Mucosa of rectum (tissue), 2 donors: ENCODE results near the gene UNC13B.
"Not testable (repeated sequence)": the region's sequence is repeated elsewhere in the genome, so short reads cannot be mapped to it uniquely, and the experiment has no call there.

Experiments used
- H3K27ac ChIP-seq, 2 donors: one replicate each; pipeline ENCODE4 v1.7.0; 2013; ENCODE audit warnings: inconsistent platforms in 2 of 2, low read depth in 2 of 2, low read length in 2 of 2
- H3K27me3 ChIP-seq, 2 donors: one replicate each; pipeline ENCODE4 v1.7.0; 2013; ENCODE audit warnings: low read length in 2 of 2; ENCODE audit not compliant: control insufficient read depth in 2 of 2, insufficient read depth in 2 of 2
- H3K36me3 ChIP-seq, 2 donors: one replicate each; pipeline ENCODE4 v1.7.0; 2013; ENCODE audit warnings: low read length in 2 of 2; ENCODE audit not compliant: control insufficient read depth in 2 of 2, insufficient read depth in 2 of 2
- H3K4me1 ChIP-seq, 2 donors: one replicate each; pipeline ENCODE4 v1.7.0; 2013; ENCODE audit warnings: low read length in 2 of 2, mild to moderate bottlenecking in 1 of 2; ENCODE audit not compliant: control insufficient read depth in 2 of 2, insufficient read depth in 2 of 2
- H3K4me3 ChIP-seq, 2 donors: one replicate each; pipeline ENCODE4 v1.7.0; 2013; ENCODE audit warnings: low read length in 2 of 2
- H3K9ac ChIP-seq, 2 donors: one replicate each; pipeline ENCODE4 v1.7.0; 2013; ENCODE audit warnings: low read length in 2 of 2, low read depth in 1 of 2, mild to moderate bottlenecking in 1 of 2
- H3K9me3 ChIP-seq, 2 donors: one replicate each; pipeline ENCODE4 v1.7.0; 2013; ENCODE audit warnings: low read length in 2 of 2; ENCODE audit not compliant: control insufficient read depth in 2 of 2
- donor health status: healthy.
- donor health status: Normal muscosa, but diverticular disease.

UNC13B gene

DNA sequence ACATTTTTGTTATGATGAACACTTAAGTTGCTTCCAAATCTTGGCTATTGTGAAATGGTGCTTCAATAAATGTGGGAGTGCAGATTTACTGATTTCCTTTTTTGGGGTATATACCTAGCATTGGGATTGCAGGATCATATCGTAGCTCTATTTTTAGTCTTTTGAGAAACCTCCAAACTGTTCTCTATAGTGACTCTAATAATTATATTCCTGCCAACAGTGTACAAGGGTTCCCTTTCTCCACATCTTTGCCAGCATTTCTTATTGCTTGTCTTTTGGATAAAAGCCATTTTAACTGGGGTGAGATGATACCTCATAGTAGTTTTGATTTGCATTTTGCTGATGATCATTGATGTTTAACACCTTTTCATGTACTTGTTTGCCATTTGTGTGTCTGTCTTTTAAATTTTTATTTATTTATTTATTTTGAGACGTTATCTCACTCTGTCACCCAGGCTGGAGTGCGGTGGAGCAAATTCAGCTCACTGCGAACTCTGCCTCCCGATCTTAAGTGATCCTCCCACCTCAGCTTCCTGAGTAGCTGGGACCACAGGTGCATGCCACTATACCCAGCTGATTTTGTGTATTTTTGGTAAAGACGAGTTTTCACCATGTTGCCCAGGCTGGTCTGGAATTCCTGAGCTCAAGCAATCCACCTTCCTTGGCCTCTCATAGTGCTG, 59.0 kb downstream of the UNC13B start:
- no peaks in the 10 kb centered on the region for H3K27me3 ChIP-seq
- H3K27ac ChIP-seq: no peak overlapping the region
- H3K4me1 ChIP-seq: no peaks in the 10 kb centered on the region
- no peaks in the 10 kb centered on the region for H3K36me3 ChIP-seq
- H3K4me3 ChIP-seq: no peak overlapping the region
- no peak overlapping the region for H3K9ac ChIP-seq
- H3K9me3 ChIP-seq: peaks cover 0 to 2% of the 10 kb centered on the region in 2 donors

DNA sequence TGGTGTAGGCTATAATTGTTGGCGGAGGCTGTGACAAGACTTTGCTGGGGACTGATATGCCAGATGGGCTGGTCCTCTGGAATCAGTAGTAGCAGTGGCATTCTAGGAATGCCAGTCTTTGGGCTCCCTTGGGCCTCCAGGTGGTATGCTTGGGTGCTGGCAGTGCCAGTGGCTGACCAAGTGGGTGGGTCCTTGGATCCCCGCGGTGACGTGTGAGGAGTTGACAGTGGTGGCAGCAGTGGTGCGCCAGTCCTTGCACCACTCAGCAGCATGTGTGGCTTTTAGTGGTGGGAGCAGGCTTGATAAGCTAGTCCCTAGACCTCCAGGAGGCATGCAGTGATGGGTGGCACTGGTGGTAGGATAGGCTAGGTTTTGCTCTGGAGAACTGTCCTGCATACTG, 63.9 kb downstream of the UNC13B start:
- H3K36me3 ChIP-seq: no peaks in the 10 kb centered on the region
- no peak overlapping the region for H3K9ac ChIP-seq
- no peaks in the 10 kb centered on the region for H3K27me3 ChIP-seq
- peaks cover 0 to 5% of the 10 kb centered on the region in 2 donors for H3K4me1 ChIP-seq
- H3K9me3 ChIP-seq: peaks cover 0 to 2% of the 10 kb centered on the region in 2 donors
- no peak overlapping the region for H3K27ac ChIP-seq
- no peak overlapping the region for H3K4me3 ChIP-seq

DNA sequence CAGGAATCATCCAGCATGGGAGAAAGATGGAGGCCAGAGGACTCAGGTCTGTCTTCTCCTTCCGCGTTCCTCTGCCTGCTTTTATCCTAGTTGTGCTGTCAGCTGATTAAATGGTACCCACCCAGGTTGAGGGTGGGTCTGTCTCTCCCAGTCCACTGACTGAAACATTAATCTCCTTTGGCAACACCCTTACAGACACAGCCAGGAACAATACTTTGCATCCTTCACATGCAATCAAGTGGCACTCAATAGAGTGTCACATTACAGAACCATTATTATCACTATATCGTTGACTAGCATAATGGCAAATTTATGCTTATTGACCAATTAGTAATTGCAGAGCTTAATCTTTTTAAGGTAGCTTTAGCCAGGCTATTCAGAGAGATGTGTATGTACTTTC, 64.8 kb downstream of the UNC13B start:
- no peak overlapping the region for H3K27ac ChIP-seq

GRCh38 chr9:35227284-35227683, 65.5 kb downstream of the UNC13B start:
- Histone ChIP-seq H3K36me3 (no peaks in the 10 kb centered on the region), H3K27ac (no peak overlapping the region), H3K9ac (no peak overlapping the region), H3K9me3 (peaks cover 0 to 2% of the 10 kb centered on the region in 2 donors), H3K4me1 (peaks cover 0 to 5% of the 10 kb centered on the region in 2 donors), H3K4me3 (no peak overlapping the region), H3K27me3 (no peaks in the 10 kb centered on the region)

More for the DNA sequence above, 64.8 kb downstream of the UNC13B start:
- Histone ChIP-seq H3K27me3 (no peaks in the 10 kb centered on the region), H3K9me3 (peaks cover 0 to 2% of the 10 kb centered on the region in 2 donors), H3K4me3 (no peak overlapping the region), H3K36me3 (no peaks in the 10 kb centered on the region), H3K9ac (no peak overlapping the region), H3K4me1 (peaks cover 0 to 5% of the 10 kb centered on the region in 2 donors)

- no peak overlapping the region for H3K27ac ChIP-seq
- H3K4me3 ChIP-seq: no peak overlapping the region
- H3K4me1 ChIP-seq: peaks cover 0 to 5% of the 10 kb centered on the region in 2 donors
- H3K36me3 ChIP-seq: no peaks in the 10 kb centered on the region
- no peak overlapping the region for H3K9ac ChIP-seq
- H3K27me3 ChIP-seq: no peaks in the 10 kb centered on the region
- H3K9me3 ChIP-seq: no peaks in the 10 kb centered on the region
Observed at GRCh38 chr9:35229066-35229778, 67.4 kb downstream of the UNC13B start.

GRCh38 chr9:35229779-35230143, 68.0 kb downstream of the UNC13B start:
- Histone ChIP-seq H3K9ac (no peak overlapping the region), H3K4me1 (peaks cover 0 to 5% of the 10 kb centered on the region in 2 donors), H3K4me3 (no peak overlapping the region), H3K27ac (no peak overlapping the region), H3K36me3 (no peaks in the 10 kb centered on the region), H3K27me3 (no peaks in the 10 kb centered on the region), H3K9me3 (no peaks in the 10 kb centered on the region)

DNA sequence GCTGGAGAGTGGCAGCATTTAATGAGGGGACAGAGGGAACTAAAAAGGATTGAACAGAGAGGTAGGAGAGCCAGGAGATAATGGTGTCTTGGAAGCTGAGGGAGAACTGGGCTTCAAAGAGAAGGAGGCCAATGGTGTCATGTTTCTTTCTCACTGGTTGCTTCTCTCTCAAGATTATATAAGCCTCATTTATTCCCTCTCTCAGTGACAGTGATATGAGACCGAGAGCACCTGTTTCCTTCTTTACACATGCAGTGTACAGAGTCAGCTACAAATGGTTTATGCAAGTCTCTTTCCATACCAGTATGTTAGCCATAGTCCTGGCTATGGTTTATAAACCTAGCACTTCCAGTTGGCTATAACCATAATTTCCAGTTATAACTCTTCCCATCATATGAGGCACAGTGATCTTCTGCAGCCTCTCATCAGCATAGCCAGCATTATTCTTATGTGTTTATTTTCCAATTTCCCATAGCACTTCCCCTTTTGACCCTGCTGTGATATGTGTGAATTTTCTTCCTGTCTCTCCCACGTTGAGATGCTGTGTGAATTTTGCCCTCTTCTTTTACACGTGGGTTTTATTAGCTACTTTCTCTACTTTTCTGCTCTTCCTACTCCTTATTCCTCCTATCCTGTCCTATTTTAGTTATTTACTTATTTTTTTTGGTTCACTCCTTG, 71.2 kb downstream of the UNC13B start:
- H3K4me1 ChIP-seq: peaks cover 8 to 20% of the 10 kb centered on the region in 2 donors
- H3K9me3 ChIP-seq: no peaks in the 10 kb centered on the region
- no peak overlapping the region for H3K4me3 ChIP-seq
- no peak overlapping the region for H3K9ac ChIP-seq
- no peaks in the 10 kb centered on the region for H3K36me3 ChIP-seq
- no peak overlapping the region for H3K27ac ChIP-seq
- no peaks in the 10 kb centered on the region for H3K27me3 ChIP-seq

DNA sequence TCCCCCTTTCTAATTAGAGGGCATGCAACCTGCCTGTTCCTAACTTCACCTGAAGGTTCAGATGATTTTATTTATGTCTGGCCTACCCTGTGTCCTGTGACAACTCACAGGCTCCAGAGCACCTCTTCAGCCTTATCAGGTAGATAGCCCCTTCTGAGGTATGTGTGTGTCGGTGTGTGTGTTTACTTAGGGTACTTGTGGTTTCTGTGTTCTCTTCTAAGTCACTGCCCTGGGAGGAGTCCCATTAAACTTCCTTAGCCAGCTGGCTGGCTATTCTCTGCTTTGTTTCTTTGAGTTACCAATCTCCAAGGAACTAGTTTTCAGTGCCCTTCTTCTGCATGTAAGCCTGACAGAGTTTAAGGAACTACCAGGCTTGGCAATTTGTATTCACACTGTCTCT, 74.9 kb downstream of the UNC13B start:
- Histone ChIP-seq H3K27me3 (no peaks in the 10 kb centered on the region), H3K4me3 (peak overlapping the region in 1 of 2 donors; percentile 62), H3K9me3 (no peaks in the 10 kb centered on the region), H3K4me1 (peaks cover 8 to 15% of the 10 kb centered on the region in 2 donors), H3K27ac (peak overlapping the region; percentile 77 to 84), H3K36me3 (no peaks in the 10 kb centered on the region), H3K9ac (no peak overlapping the region)

DNA sequence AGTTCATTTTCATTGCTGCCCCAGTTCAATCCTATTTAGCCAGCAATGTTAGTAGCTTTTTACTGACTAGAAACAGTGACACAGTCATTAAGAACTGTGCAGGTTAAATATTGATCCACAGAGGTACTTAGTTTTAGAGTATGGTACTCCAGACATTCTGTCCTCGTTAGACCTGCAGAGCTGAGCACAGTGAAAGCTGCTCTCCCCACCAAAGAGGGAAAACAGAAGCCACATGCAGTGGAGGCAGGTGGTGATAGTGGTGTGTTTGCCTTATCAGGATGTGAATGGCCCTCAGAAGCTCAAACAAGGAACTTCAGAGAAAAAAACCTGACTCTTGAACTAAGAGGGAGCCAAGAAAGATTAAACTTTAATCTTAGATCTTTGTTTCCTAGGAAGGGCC, 75.5 kb downstream of the UNC13B start:
- Histone ChIP-seq H3K4me1 (peaks cover 8 to 15% of the 10 kb centered on the region in 2 donors), H3K4me3 (peak overlapping the region in 1 of 2 donors; percentile 62), H3K9me3 (no peaks in the 10 kb centered on the region), H3K27ac (peak overlapping the region; percentile 77 to 84), H3K36me3 (no peaks in the 10 kb centered on the region), H3K9ac (peak overlapping the region; percentile 23 to 44), H3K27me3 (no peaks in the 10 kb centered on the region)

DNA sequence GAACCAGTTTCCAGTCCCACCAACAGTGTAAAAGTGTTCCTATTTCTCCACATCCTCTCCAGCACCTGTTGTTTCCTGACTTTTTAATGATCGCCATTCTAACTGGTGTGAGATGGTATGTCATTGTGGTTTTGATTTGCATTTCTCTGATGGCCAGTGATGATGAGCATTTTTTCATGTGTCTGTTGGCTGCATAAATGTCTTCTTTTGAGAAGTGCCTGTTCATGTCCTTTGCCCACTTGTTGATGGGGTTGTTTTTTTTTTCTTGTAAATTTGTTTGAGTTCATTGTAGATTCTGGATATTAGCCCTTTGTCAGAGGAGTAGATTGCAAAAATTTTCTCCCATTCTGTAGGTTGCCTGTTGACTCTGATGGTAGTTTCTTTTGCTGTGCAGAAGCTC, 84.1 kb downstream of the UNC13B start:
- H3K4me3 ChIP-seq, H3K27me3 ChIP-seq: not testable (repeated sequence)

More for the DNA sequence above, 84.1 kb downstream of the UNC13B start:
- not testable (repeated sequence) for H3K36me3 ChIP-seq, H3K9me3 ChIP-seq, H3K9ac ChIP-seq, H3K27ac ChIP-seq, H3K4me1 ChIP-seq
